Gastroesophageal sphincter (tissue), 4 donors: ENCODE results near the gene RIPPLY2. TPM values are rescaled to one million over a fixed set of nuclear protein-coding genes. Genes with fewer than 3 reads are reported as not detected.

ENCODE experiments used
- ATAC-seq: fragments of 150-250 bp; one replicate; pipeline ENCODE4 v1.9.1; 2016; ENCODE audit warnings: mild to moderate bottlenecking, moderate library complexity
- H3K27ac ChIP-seq, 4 donors: fragments of 200-600 bp; sonication (generic) in 3 of 4; 1 replicate in 3 of 4; 2 replicates in 1 of 4; pipeline ENCODE4 v1.5.1; 2016 to 2019
- H3K27me3 ChIP-seq: fragments of 200-600 bp; sonication (generic); one replicate; pipeline ENCODE4 v1.5.1; 2019
- H3K36me3 ChIP-seq, 2 donors: fragments of 200-600 bp; sonication (generic); one replicate each; pipeline ENCODE4 v1.5.1; 2019; ENCODE audit warnings: control low read depth in 1 of 2
- H3K4me1 ChIP-seq, 3 donors: fragments of 200-600 bp; sonication (generic); 1 replicate in 2 of 3; 2 replicates in 1 of 3; pipeline ENCODE4 v1.5.1; 2016 to 2019; ENCODE audit warnings: control low read depth in 2 of 3
- H3K4me3 ChIP-seq, 2 donors: fragments of 200-600 bp; sonication (generic); one replicate each; pipeline ENCODE4 v1.5.1; 2019; ENCODE audit warnings: mild to moderate bottlenecking in 1 of 2, moderate library complexity in 1 of 2
- H3K9me3 ChIP-seq, 3 donors: fragments of 200-600 bp; sonication (generic); one replicate each; pipeline ENCODE4 v1.5.1; 2017 to 2019; ENCODE audit warnings: control low read depth in 2 of 3
- CTCF ChIP-seq, 4 experiments: fragments of 200-600 bp in 2 of 4; fragments of 450-650 bp in 2 of 4; sonication (generic) in 1 of 4; IDR thresholded peaks; one replicate each; pipeline ENCODE4 v1.5.1; 2017 to 2019; ENCODE audit warnings: antibody characterized with exemption in 4 of 4, mild to moderate bottlenecking in 2 of 4, moderate library complexity in 2 of 4
- EP300 ChIP-seq: sonication (generic); formaldehyde crosslinking; IDR thresholded peaks from one replicate; pipeline ENCODE4 v1.6.1; 2017; ENCODE audit warnings: antibody characterized with exemption, mild to moderate bottlenecking
- POLR2A ChIP-seq, 2 donors: fragments of 450-650 bp; IDR thresholded peaks; one replicate each; pipeline ENCODE4 v1.6.1; 2017; ENCODE audit warnings: antibody characterized with exemption in 2 of 2, mild to moderate bottlenecking in 2 of 2, moderate library complexity in 1 of 2
- POLR2AphosphoS5 ChIP-seq: sonication (generic); formaldehyde crosslinking; IDR thresholded peaks from one replicate; pipeline ENCODE4 v1.6.1; 2017; ENCODE audit warnings: antibody characterized with exemption
- WGBS, 2 donors: methylation state at CpG; one replicate each; pipeline ENCODE4 v1.1.5; 2018; ENCODE audit warnings: low coverage in 1 of 2; 5-methylcytosine and 5-hydroxymethylcytosine counted together
- total RNA-seq, 4 donors: library from RNA; depleted of rRNA; stranded (reverse); fragments of >200 nt; gene quantifications; one replicate each; pipeline ENCODE4 v1.1.0, GENCODE V29; 2016

RIPPLY2 gene
- total RNA-seq, 4 donors from 2014 or later: 2.3 TPM; not detected in 3

- no peaks in the 10 kb centered on the region for H3K4me1 ChIP-seq
- 19 to 30% methylated on average over 2 of the region's 2 CpGs for WGBS, 2 donors
- H3K27me3 ChIP-seq: no peaks in the 10 kb centered on the region
- no peak for TF ChIP-seq POLR2AphosphoS5
- TF ChIP-seq EP300: no peak
- no peak for TF ChIP-seq POLR2A (IDR thresholded peaks at IDR 0.05)
- no peak overlapping the region for H3K27ac ChIP-seq
- no peak for ATAC-seq
- no peak overlapping the region for H3K4me3 ChIP-seq
- H3K9me3 ChIP-seq: no peaks in the 10 kb centered on the region
- no peaks in the 10 kb centered on the region for H3K36me3 ChIP-seq
Measured at GRCh38 chr6:83815631-83816272, 37.4 kb upstream of the RIPPLY2 start.

DNA sequence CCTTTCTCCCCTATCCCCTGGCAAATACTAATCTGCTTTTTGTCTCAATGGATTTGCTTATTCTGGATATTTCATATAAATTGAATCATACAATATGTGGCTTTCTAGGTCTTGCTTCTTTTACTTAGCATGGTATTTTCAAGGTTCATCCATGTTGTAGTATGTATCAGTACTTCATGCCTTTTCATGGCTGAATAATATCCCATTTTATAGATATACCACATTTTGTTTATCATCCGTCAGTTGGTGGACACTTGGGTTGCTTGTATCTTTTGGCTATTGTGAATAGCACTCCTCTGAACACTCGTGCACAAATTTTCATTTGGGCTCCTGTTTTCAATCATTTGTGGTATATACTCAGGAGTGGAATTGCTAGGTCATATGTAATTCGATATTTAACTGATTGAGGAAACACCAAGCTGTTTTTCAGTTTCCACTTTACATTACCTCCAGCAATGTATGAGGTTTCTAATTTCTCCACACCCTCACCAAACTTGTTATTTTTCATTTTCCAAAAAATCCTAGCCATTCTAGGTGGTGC, 30.5 kb upstream of the RIPPLY2 start:
- no peaks in the 10 kb centered on the region for H3K9me3 ChIP-seq
- H3K4me1 ChIP-seq: peaks cover 0 to 10% (median 0%) of the 10 kb centered on the region in 3 donors
- no peak for ATAC-seq
- no peak overlapping the region for H3K27ac ChIP-seq
- H3K4me3 ChIP-seq: no peak overlapping the region
- H3K27me3 ChIP-seq: no peaks in the 10 kb centered on the region
- WGBS, 2 donors: 92 to 93% methylated on average over 2 to 3 of the region's 3 CpGs
- H3K36me3 ChIP-seq: no peaks in the 10 kb centered on the region
- no peak for TF ChIP-seq EP300
- TF ChIP-seq POLR2AphosphoS5: no peak
- TF ChIP-seq POLR2A (IDR thresholded peaks at IDR 0.05): no peak
- no peak for TF ChIP-seq CTCF (IDR thresholded peaks at IDR 0.05)

DNA sequence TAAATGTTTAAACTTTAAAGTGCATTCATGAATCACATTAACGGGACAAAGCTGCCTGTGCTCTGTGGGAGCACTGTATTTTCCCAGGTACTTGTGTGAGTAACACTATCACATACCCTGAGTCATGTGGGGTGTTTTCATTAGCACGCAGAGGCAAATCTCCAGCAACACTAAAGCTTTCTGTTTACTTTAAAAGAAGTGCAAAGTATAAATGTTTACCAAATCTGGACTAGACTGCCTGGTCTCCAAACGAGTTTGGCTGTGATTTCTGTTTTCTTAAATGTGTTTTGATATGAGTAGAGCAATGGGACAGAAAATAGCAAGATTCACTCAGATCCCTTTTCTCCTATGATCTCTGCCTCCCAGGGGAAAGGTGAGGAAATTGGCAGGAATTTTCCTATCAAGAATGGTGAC, 28.8 kb upstream of the RIPPLY2 start:
- TF ChIP-seq POLR2A (IDR thresholded peaks at IDR 0.05): no peak
- no peak for TF ChIP-seq EP300
- no peak for TF ChIP-seq CTCF (IDR thresholded peaks at IDR 0.05)
- no peak for TF ChIP-seq POLR2AphosphoS5
- Histone ChIP-seq H3K4me3 (no peak overlapping the region), H3K27me3 (no peaks in the 10 kb centered on the region), H3K36me3 (no peaks in the 10 kb centered on the region), H3K4me1 (peaks cover 0 to 10% (median 0%) of the 10 kb centered on the region in 3 donors), H3K9me3 (no peaks in the 10 kb centered on the region), H3K27ac (no peak overlapping the region)
- 2 to 4% methylated on average over 3 of the region's 3 CpGs for WGBS, 2 donors
- no peak for ATAC-seq

GRCh38 chr6:83824831-83825230, 28.3 kb upstream of the RIPPLY2 start:
- Histone ChIP-seq H3K36me3 (no peaks in the 10 kb centered on the region), H3K4me3 (no peak overlapping the region), H3K9me3 (no peaks in the 10 kb centered on the region), H3K4me1 (peaks cover 0 to 10% (median 0%) of the 10 kb centered on the region in 3 donors), H3K27me3 (no peaks in the 10 kb centered on the region), H3K27ac (no peak overlapping the region)
- ATAC-seq: no peak
- WGBS, 2 donors: 6 to 24% methylated on average over 2 of the region's 2 CpGs
- no peak for TF ChIP-seq POLR2AphosphoS5
- no peak for TF ChIP-seq EP300
- no peak for TF ChIP-seq POLR2A (IDR thresholded peaks at IDR 0.05)
- TF ChIP-seq CTCF (IDR thresholded peaks at IDR 0.05): no peak

GRCh38 chr6:83827050-83827449, 26.1 kb upstream of the RIPPLY2 start:
- Histone ChIP-seq H3K4me3 (no peak overlapping the region), H3K4me1 (peaks cover 0 to 10% (median 0%) of the 10 kb centered on the region in 3 donors), H3K27ac (no peak overlapping the region), H3K9me3 (no peaks in the 10 kb centered on the region), H3K36me3 (no peaks in the 10 kb centered on the region), H3K27me3 (no peaks in the 10 kb centered on the region)
- no peak for TF ChIP-seq POLR2AphosphoS5
- no peak for ATAC-seq
- WGBS, 2 donors: 67 to 83% methylated on average over 1 of the region's 2 CpGs

- WGBS, 2 donors: 85 to 92% methylated on average over 6 of the region's 6 CpGs
- H3K9me3 ChIP-seq: peaks cover 0 to 16% (median 0%) of the 10 kb centered on the region in 3 donors
Measured at GRCh38 chr6:83838727-83839126, 14.4 kb upstream of the RIPPLY2 start.

More at GRCh38 chr6:83838727-83839126, 14.4 kb upstream of the RIPPLY2 start:
- ATAC-seq: no peak
- no peaks in the 10 kb centered on the region for H3K27me3 ChIP-seq
- TF ChIP-seq POLR2A (IDR thresholded peaks at IDR 0.05) (no peak), POLR2AphosphoS5 (no peak), CTCF (IDR thresholded peaks at IDR 0.05) (no peak), EP300 (no peak)
- no peaks in the 10 kb centered on the region for H3K36me3 ChIP-seq
- no peak overlapping the region for H3K4me3 ChIP-seq
- H3K27ac ChIP-seq: no peak overlapping the region
- H3K4me1 ChIP-seq: no peaks in the 10 kb centered on the region
